Ascending aorta (tissue), 2 donors: ENCODE data around the gene TAGLN2. TPM values are rescaled to one million over a fixed set of nuclear protein-coding genes. Genes with fewer than 3 reads are reported as not detected.
A peak's percentile ranks its signal among the peaks of the same experiment; 100 is the strongest.

Experiments used
- DNase-seq, 2 donors: peaks; one replicate each; pipeline ENCODE4 v3.0.0-alpha.2; 2019; ENCODE audit warnings: low spot score in 2 of 2
- H3K27ac ChIP-seq, 2 donors: fragments of 200-600 bp; sonication (generic); one replicate each; pipeline ENCODE4 v1.5.1; 2016 to 2017; ENCODE audit warnings: mild to moderate bottlenecking in 1 of 2
- H3K27me3 ChIP-seq: fragments of 200-600 bp; sonication (generic); one replicate; pipeline ENCODE4 v1.5.1; 2017
- H3K36me3 ChIP-seq, 2 donors: fragments of 200-600 bp; sonication (generic); one replicate each; pipeline ENCODE4 v1.5.1; 2016
- H3K4me1 ChIP-seq, 2 donors: fragments of 200-600 bp; sonication (generic); one replicate each; pipeline ENCODE4 v1.5.1; 2016 to 2017; ENCODE audit warnings: mild to moderate bottlenecking in 1 of 2
- H3K4me3 ChIP-seq, 2 donors: fragments of 200-600 bp; sonication (generic); one replicate each; pipeline ENCODE4 v1.5.1; 2016 to 2017; ENCODE audit warnings: mild to moderate bottlenecking in 1 of 2
- H3K9me3 ChIP-seq, 2 donors: fragments of 200-600 bp; sonication (generic); one replicate each; pipeline ENCODE4 v1.5.1; 2016
- CTCF ChIP-seq, 3 experiments: fragments of 200-600 bp in 2 of 3; fragments of 450-650 bp in 1 of 3; sonication (generic) in 2 of 3; IDR thresholded peaks; one replicate each; pipeline ENCODE4 v1.5.1; 2016 to 2019; ENCODE audit warnings: antibody characterized with exemption in 3 of 3, mild to moderate bottlenecking in 1 of 3, moderate library complexity in 1 of 3
- intact Hi-C: fragments of 100-400 bp; cut with DNase I; formaldehyde crosslinking; loops from one replicate; pipeline ENCODE4 v1.15.1; 2023
- total RNA-seq: library from RNA; depleted of rRNA; stranded (reverse); fragments of >200 nt; gene quantifications from one replicate; pipeline ENCODE4 v1.1.0, GENCODE V29; 2016

TAGLN2 gene
- total RNA-seq, 1 donor from 2014 or later, result 363 TPM

GRCh38 chr1:159937054-159937750 lies 11.9 kb upstream of the TAGLN2 start:
- Histone ChIP-seq H3K27me3 (no peaks in the 10 kb centered on the region), H3K27ac (no peak overlapping the region), H3K4me1 (peaks cover 0 to 2% of the 10 kb centered on the region in 2 donors), H3K9me3 (no peaks in the 10 kb centered on the region), H3K4me3 (no peak overlapping the region), H3K36me3 (no peaks in the 10 kb centered on the region)
- TF ChIP-seq CTCF (IDR thresholded peaks at IDR 0.05), result no peak
- DNase-seq, result no peak
- intact Hi-C loops, result loop anchor here (2.0 kb wide), 1 partner anchor 70 kb away; no protein-coding TSS in a partner anchor

GRCh38 chr1:159936273-159936904 lies 11.1 kb upstream of the TAGLN2 start:
- Histone ChIP-seq H3K27me3 (no peaks in the 10 kb centered on the region), H3K27ac (no peak overlapping the region), H3K9me3 (no peaks in the 10 kb centered on the region), H3K36me3 (no peaks in the 10 kb centered on the region), H3K4me3 (no peak overlapping the region), H3K4me1 (peaks cover 0 to 2% of the 10 kb centered on the region in 2 donors)
- TF ChIP-seq CTCF (IDR thresholded peaks at IDR 0.05), result peak; percentile 92 to 99 (median 98)
- intact Hi-C loops, result loop anchor here (2.0 kb wide), 1 partner anchor 70 kb away; no protein-coding TSS in a partner anchor
- peak in 1 of 2 donors; percentile 77 for DNase-seq

GRCh38 chr1:159935719-159936272 lies 10.5 kb upstream of the TAGLN2 start:
- intact Hi-C loops, result loop anchor here (2.0 kb wide), 1 partner anchor 71 kb away; no protein-coding TSS in a partner anchor
- no peaks in the 10 kb centered on the region for H3K27me3 ChIP-seq
- no peak overlapping the region for H3K4me3 ChIP-seq
- DNase-seq, result no peak
- peaks cover 0 to 2% of the 10 kb centered on the region in 2 donors for H3K4me1 ChIP-seq
- no peaks in the 10 kb centered on the region for H3K36me3 ChIP-seq
- no peak overlapping the region for H3K27ac ChIP-seq
- no peak for TF ChIP-seq CTCF (IDR thresholded peaks at IDR 0.05)
- no peaks in the 10 kb centered on the region for H3K9me3 ChIP-seq

- Histone ChIP-seq H3K9me3 (no peaks in the 10 kb centered on the region), H3K4me1 (peaks cover 0 to 2% of the 10 kb centered on the region in 2 donors), H3K27ac (no peak overlapping the region), H3K4me3 (no peak overlapping the region), H3K27me3 (no peaks in the 10 kb centered on the region), H3K36me3 (no peaks in the 10 kb centered on the region)
- no peak for TF ChIP-seq CTCF (IDR thresholded peaks at IDR 0.05)
- no peak for DNase-seq
- intact Hi-C loops, result no loop called here
These were observed 10.0 kb upstream of the TAGLN2 start for GRCh38 chr1:159935305-159935704.

GRCh38 chr1:159934136-159935039 lies 9.1 kb upstream of the TAGLN2 start:
- no peak for DNase-seq
- Histone ChIP-seq H3K36me3 (no peaks in the 10 kb centered on the region), H3K27ac (no peak overlapping the region), H3K4me1 (peaks cover 0 to 2% of the 10 kb centered on the region in 2 donors), H3K27me3 (no peaks in the 10 kb centered on the region), H3K9me3 (no peaks in the 10 kb centered on the region), H3K4me3 (no peak overlapping the region)
- intact Hi-C loops, result no loop called here
- TF ChIP-seq CTCF (IDR thresholded peaks at IDR 0.05), result no peak
